Measurements from ENCODE around the gene CCNI. TPM values are rescaled to one million over a fixed set of nuclear protein-coding genes. Genes with fewer than 3 reads are reported as not detected.
"Not testable (repeated sequence)": the region's sequence is repeated elsewhere in the genome, so short reads cannot be mapped to it uniquely, and the experiment has no call there.

CCNI gene
- total RNA-seq, 2 donors from 2014 or later: 212 to 217 TPM

GRCh38 chr4:77092975-77093374, 17.2 kb upstream of the CCNI start:
- no peak for DNase-seq (ENCODE audit: low spot score in 2 of 2)

GRCh38 chr4:77089866-77090265, 14.1 kb upstream of the CCNI start:
- no peaks in the 10 kb centered on the region for H3K36me3 Mint-ChIP-seq
- ATAC-seq: no peak
- no peak for DNase-seq (ENCODE audit: low spot score in 2 of 2)
- H3K27ac Mint-ChIP-seq: peak overlapping the region in 1 of 2 donors; percentile 25
- H3K9me3 Mint-ChIP-seq: no peaks in the 10 kb centered on the region

More at GRCh38 chr4:77092975-77093374, 17.2 kb upstream of the CCNI start:
- no peaks in the 10 kb centered on the region for H3K9me3 Mint-ChIP-seq
- ATAC-seq: no peak
- H3K36me3 Mint-ChIP-seq: no peaks in the 10 kb centered on the region
- H3K27ac Mint-ChIP-seq: no peak overlapping the region

- H3K36me3 Mint-ChIP-seq; H3K9me3 Mint-ChIP-seq; DNase-seq (ENCODE audit: low spot score in 2 of 2); H3K27ac Mint-ChIP-seq; ATAC-seq: not testable (repeated sequence)
Observed at GRCh38 chr4:77087027-77087426, 11.2 kb upstream of the CCNI start.

- ATAC-seq: no peak
Observed at GRCh38 chr4:77084019-77084639, 8.3 kb upstream of the CCNI start.

GRCh38 chr4:77082886-77083608, 7.3 kb upstream of the CCNI start:
- DNase-seq (ENCODE audit: low spot score in 2 of 2): no peak
- H3K36me3 Mint-ChIP-seq: peaks cover 0 to 6% of the 10 kb centered on the region in 2 donors
- H3K9me3 Mint-ChIP-seq: no peaks in the 10 kb centered on the region
- H3K27ac Mint-ChIP-seq: no peak overlapping the region
- ATAC-seq: no peak

More at GRCh38 chr4:77084019-77084639, 8.3 kb upstream of the CCNI start:
- H3K27ac Mint-ChIP-seq: no peak overlapping the region
- no peak for DNase-seq (ENCODE audit: low spot score in 2 of 2)
- no peaks in the 10 kb centered on the region for H3K9me3 Mint-ChIP-seq
- H3K36me3 Mint-ChIP-seq: peaks cover 0 to 6% of the 10 kb centered on the region in 2 donors

GRCh38 chr4:77080806-77081205, 5.0 kb upstream of the CCNI start:
- not testable (repeated sequence) for ATAC-seq; DNase-seq (ENCODE audit: low spot score in 2 of 2); H3K9me3 Mint-ChIP-seq; H3K36me3 Mint-ChIP-seq
- H3K27ac Mint-ChIP-seq: peak overlapping the region in 1 of 2 donors; percentile 77

- no peak overlapping the region for H3K27ac Mint-ChIP-seq
- no peak for ATAC-seq
Observed at GRCh38 chr4:77079281-77079680, 3.5 kb upstream of the CCNI start.

GRCh38 chr4:77078401-77078800, 2.6 kb upstream of the CCNI start:
- peaks cover 0 to 4% of the 10 kb centered on the region in 2 donors for H3K36me3 Mint-ChIP-seq
- no peaks in the 10 kb centered on the region for H3K9me3 Mint-ChIP-seq
- DNase-seq (ENCODE audit: low spot score in 2 of 2) (no peak), ATAC-seq (no peak)
- no peak overlapping the region for H3K27ac Mint-ChIP-seq

More at GRCh38 chr4:77079281-77079680, 3.5 kb upstream of the CCNI start:
- Mint-ChIP-seq H3K36me3 (peaks cover 0 to 6% of the 10 kb centered on the region in 2 donors), H3K9me3 (no peaks in the 10 kb centered on the region)
- no peak for DNase-seq (ENCODE audit: low spot score in 2 of 2)

GRCh38 chr4:77076889-77077635, 1.3 kb upstream of the CCNI start:
- no peaks in the 10 kb centered on the region for H3K9me3 Mint-ChIP-seq
- H3K27ac Mint-ChIP-seq: peak overlapping the region in 1 of 2 donors; percentile 100
- ATAC-seq (no peak), DNase-seq (ENCODE audit: low spot score in 2 of 2) (no peak)
- no peaks in the 10 kb centered on the region for H3K36me3 Mint-ChIP-seq

- Mint-ChIP-seq H3K9me3 (no peaks in the 10 kb centered on the region), H3K36me3 (peaks cover 0 to 6% of the 10 kb centered on the region in 2 donors), H3K27ac (peak overlapping the region in 1 of 2 donors; percentile 91)
- peak; percentile 76 to 80 for ATAC-seq
- peak; percentile 72 to 87 for DNase-seq (ENCODE audit: low spot score in 2 of 2)
Observed at GRCh38 chr4:77074981-77075855, 571 bp downstream of the CCNI start.

- DNase-seq (ENCODE audit: low spot score in 2 of 2) (no peak), ATAC-seq (no peak)
- Mint-ChIP-seq H3K36me3 (peaks cover 0 to 12% of the 10 kb centered on the region in 2 donors), H3K27ac (no peak overlapping the region), H3K9me3 (no peaks in the 10 kb centered on the region)
Observed at GRCh38 chr4:77074381-77074831, 1.4 kb downstream of the CCNI start.

- no peaks in the 10 kb centered on the region for H3K9me3 Mint-ChIP-seq
- H3K27ac Mint-ChIP-seq: no peak overlapping the region
Observed at GRCh38 chr4:77073981-77074380, 1.8 kb downstream of the CCNI start.

GRCh38 chr4:77073106-77073809, 2.5 kb downstream of the CCNI start:
- H3K36me3 Mint-ChIP-seq: peaks cover 0 to 21% of the 10 kb centered on the region in 2 donors
- DNase-seq (ENCODE audit: low spot score in 2 of 2) (no peak), ATAC-seq (no peak)
- no peak overlapping the region for H3K27ac Mint-ChIP-seq
- no peaks in the 10 kb centered on the region for H3K9me3 Mint-ChIP-seq

More at GRCh38 chr4:77073981-77074380, 1.8 kb downstream of the CCNI start:
- H3K36me3 Mint-ChIP-seq: peaks cover 0 to 14% of the 10 kb centered on the region in 2 donors
- ATAC-seq (no peak), DNase-seq (ENCODE audit: low spot score in 2 of 2) (no peak)

GRCh38 chr4:77072195-77072753, 3.5 kb downstream of the CCNI start:
- DNase-seq (ENCODE audit: low spot score in 2 of 2) (no peak), ATAC-seq (no peak)
- Mint-ChIP-seq H3K36me3 (peaks cover 0 to 24% of the 10 kb centered on the region in 2 donors), H3K27ac (peak overlapping the region in 1 of 2 donors; percentile 78), H3K9me3 (no peaks in the 10 kb centered on the region)

- Mint-ChIP-seq H3K36me3 (peaks cover 0 to 24% of the 10 kb centered on the region in 2 donors), H3K27ac (peak overlapping the region in 1 of 2 donors; percentile 14)
- peak in 1 of 2 donors; percentile 48 for ATAC-seq
Observed at GRCh38 chr4:77069514-77069913, 6.3 kb downstream of the CCNI start.

More at GRCh38 chr4:77069514-77069913, 6.3 kb downstream of the CCNI start:
- not testable (repeated sequence) for DNase-seq (ENCODE audit: low spot score in 2 of 2); H3K9me3 Mint-ChIP-seq
